ENCODE data around the gene ASXL1.

ASXL1 gene

DNA sequence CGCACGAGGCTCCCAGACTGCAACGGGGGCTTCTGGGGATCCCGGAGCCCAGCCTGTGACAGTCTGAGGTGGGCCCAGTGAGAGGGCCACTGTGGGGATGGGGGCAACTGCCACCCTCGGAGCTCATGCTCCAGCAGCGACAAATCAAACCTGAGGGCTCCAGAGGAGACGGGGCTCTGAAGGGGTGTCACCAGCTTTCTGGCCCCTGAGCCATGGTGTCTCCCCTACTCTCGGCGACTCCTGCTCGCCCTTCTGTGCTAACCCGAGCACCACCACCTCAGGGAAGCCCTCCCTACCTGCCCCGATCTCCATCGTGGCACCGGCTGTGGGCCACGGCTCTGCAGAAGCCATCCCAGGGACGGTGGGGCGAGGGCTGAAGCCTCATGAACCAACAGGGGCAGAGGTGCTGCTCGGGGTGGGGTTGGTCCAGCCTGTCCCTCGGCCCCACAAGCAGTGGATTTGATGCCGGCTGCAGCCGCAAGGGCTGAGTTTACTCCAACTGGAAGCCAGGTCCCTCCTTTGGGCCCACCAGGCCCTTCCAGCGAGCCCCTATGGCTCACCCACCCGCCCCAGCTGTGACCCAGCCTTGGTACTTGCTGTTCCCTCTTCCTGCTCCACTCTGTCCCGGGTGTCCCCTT is 102.7 kb downstream of the ASXL1 start:
- Histone ChIP-seq H3K36me3 (ENCODE audit: low read depth) (no peaks in the 10 kb centered on the region), H3K27me3 (ENCODE audit: insufficient read depth, poor library complexity, severe bottlenecking) (no peaks in the 10 kb centered on the region), H3K27ac (ENCODE audit: poor library complexity, severe bottlenecking) (no peak overlapping the region), H3K4me3 (ENCODE audit: severe bottlenecking) (no peak overlapping the region), H3K4me1 (ENCODE audit: insufficient read depth, poor library complexity, severe bottlenecking) (no peaks in the 10 kb centered on the region), H3K9me3 (ENCODE audit: severe bottlenecking) (no peaks in the 10 kb centered on the region)
- ATAC-seq (ENCODE audit: low read depth): no peak
- TF ChIP-seq, protein P1, sequence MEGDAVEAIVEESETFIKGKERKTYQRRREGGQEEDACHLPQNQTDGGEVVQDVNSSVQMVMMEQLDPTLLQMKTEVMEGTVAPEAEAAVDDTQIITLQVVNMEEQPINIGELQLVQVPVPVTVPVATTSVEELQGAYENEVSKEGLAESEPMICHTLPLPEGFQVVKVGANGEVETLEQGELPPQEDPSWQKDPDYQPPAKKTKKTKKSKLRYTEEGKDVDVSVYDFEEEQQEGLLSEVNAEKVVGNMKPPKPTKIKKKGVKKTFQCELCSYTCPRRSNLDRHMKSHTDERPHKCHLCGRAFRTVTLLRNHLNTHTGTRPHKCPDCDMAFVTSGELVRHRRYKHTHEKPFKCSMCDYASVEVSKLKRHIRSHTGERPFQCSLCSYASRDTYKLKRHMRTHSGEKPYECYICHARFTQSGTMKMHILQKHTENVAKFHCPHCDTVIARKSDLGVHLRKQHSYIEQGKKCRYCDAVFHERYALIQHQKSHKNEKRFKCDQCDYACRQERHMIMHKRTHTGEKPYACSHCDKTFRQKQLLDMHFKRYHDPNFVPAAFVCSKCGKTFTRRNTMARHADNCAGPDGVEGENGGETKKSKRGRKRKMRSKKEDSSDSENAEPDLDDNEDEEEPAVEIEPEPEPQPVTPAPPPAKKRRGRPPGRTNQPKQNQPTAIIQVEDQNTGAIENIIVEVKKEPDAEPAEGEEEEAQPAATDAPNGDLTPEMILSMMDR (IDR thresholded peaks at IDR 0.05; ENCODE audit: poor library complexity, severe bottlenecking): no peak
- peak; percentile 80 for DNase-seq (ENCODE audit: low spot score)

DNA sequence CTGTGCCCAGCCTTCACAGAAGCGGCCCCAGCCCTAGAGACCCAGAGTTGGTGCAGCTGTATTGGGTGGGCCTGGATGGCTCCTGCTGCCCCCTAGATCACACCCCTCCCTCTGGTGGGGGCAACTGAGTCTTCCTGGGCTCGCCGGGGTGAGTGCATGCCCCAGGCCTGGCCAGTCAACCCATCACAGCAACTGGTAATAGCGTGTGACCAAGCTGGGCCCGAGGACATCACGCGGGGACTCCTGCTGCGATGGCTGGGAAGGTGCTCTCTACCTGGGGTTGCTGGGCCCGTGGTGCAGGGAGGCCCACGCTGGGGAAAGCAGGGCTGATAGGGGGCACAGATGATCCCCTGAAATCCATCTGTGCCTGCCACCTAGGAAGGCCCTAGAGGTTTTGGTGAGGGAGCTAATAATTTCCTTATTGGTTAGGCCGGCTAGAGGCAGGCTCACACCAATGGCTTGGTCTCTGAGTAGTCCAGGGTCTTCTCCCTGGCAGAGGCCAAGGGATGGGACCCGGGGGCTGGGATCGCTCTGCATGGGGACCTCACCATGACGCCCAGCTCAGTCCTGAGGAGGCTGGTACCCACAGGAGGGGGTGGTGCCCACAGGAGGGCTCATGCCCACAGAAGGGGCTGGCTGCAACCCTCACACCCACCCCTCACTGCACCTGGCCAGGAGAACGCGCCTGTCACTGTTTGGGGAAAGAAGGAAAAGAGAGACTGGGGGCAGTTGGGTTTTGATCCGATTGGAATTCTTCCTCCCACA is 103.9 kb downstream of the ASXL1 start:
- H3K4me1 ChIP-seq (ENCODE audit: insufficient read depth, poor library complexity, severe bottlenecking): no peaks in the 10 kb centered on the region
- no peaks in the 10 kb centered on the region for H3K36me3 ChIP-seq (ENCODE audit: low read depth)
- H3K27me3 ChIP-seq (ENCODE audit: insufficient read depth, poor library complexity, severe bottlenecking): no peaks in the 10 kb centered on the region
- H3K4me3 ChIP-seq (ENCODE audit: severe bottlenecking): no peak overlapping the region
- no peak overlapping the region for H3K27ac ChIP-seq (ENCODE audit: poor library complexity, severe bottlenecking)
- DNase-seq (ENCODE audit: low spot score): peak; percentile 85
- H3K9me3 ChIP-seq (ENCODE audit: severe bottlenecking): no peaks in the 10 kb centered on the region
- TF ChIP-seq, protein P1 (IDR thresholded peaks at IDR 0.05; ENCODE audit: poor library complexity, severe bottlenecking): no peak
- ATAC-seq (ENCODE audit: low read depth): no peak

DNA sequence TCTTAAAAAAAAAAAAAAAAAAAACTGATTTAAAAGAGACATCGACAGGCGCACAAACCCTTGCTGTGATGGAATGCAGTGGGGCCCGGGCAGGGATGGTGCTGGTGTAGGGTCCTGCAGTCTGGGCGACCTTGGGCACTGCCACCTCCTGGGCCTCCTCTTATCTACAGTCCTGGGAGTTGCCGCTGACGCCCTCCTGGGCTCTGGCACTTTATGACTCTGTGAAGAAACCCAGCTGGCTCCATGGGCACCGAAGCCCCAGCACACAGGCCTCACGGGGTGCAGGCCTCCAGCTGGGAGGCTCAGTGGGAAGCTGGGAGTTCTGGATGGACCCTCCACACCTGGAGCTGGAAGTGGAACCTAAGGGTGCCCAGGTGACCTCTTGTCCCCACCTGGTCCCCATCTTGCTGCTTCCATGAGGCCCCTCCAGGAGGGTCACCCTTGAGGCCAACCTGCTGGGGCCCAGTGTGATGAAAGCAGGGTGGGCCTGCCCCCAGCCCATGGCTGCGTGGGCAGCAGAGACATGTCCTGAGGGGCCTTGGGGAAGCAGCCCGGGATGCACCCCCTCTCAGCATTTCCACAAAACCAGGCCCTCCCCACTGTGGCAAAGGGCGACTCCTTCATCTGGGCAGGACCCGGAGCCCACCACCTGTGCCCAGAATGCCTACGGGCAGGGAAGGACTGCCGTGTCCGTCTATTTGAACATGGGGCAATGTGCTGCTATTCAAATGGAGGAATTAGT is 104.9 kb downstream of the ASXL1 start:
- ATAC-seq (ENCODE audit: low read depth): no peak
- H3K27ac ChIP-seq (ENCODE audit: poor library complexity, severe bottlenecking): no peak overlapping the region
- H3K36me3 ChIP-seq (ENCODE audit: low read depth): no peaks in the 10 kb centered on the region
- TF ChIP-seq, protein P1 (IDR thresholded peaks at IDR 0.05; ENCODE audit: poor library complexity, severe bottlenecking): no peak
- no peaks in the 10 kb centered on the region for H3K27me3 ChIP-seq (ENCODE audit: insufficient read depth, poor library complexity, severe bottlenecking)
- no peak overlapping the region for H3K4me3 ChIP-seq (ENCODE audit: severe bottlenecking)
- peak; percentile 80 for DNase-seq (ENCODE audit: low spot score)
- H3K4me1 ChIP-seq (ENCODE audit: insufficient read depth, poor library complexity, severe bottlenecking): no peaks in the 10 kb centered on the region
- H3K9me3 ChIP-seq (ENCODE audit: severe bottlenecking): no peaks in the 10 kb centered on the region

DNA sequence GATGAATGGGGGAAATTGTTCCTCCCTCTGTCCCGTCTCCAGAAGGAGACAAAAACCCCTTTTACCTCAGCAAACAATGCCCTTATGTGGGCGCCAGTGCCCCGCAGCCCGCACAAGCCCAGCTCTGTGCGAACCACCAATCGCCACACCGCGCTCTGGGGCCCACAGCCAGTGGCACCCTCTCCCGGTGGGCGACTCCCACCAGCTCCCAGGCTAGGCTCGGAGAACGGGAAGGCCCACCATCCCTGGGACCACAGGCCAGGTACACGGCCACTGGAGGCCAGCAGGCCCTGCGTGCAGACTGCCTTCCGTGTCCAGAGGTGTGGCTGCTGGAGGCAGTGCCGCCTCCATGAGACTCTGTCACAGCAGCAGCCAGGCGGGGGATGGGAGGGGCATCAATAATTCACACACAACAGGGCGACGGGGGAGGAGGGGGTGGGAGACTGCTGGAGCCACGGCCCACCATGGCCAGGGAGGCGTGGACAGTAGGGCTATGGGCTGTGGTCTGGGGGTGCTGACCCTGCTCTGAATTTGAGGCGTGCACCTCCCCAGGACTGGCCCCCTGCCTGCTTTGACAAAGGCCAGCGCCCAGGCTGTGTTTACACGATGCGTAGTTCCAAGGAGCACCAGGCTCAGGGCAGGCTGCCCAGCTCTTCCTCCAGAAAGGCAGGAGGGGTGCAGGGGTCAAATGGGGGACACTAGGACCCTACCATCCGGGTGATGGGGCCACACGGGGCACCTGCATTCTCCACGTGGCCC is 105.7 kb downstream of the ASXL1 start:
- Histone ChIP-seq H3K36me3 (ENCODE audit: low read depth) (no peaks in the 10 kb centered on the region), H3K4me3 (ENCODE audit: severe bottlenecking) (no peak overlapping the region), H3K27me3 (ENCODE audit: insufficient read depth, poor library complexity, severe bottlenecking) (no peaks in the 10 kb centered on the region), H3K27ac (ENCODE audit: poor library complexity, severe bottlenecking) (no peak overlapping the region), H3K4me1 (ENCODE audit: insufficient read depth, poor library complexity, severe bottlenecking) (no peaks in the 10 kb centered on the region), H3K9me3 (ENCODE audit: severe bottlenecking) (no peaks in the 10 kb centered on the region)
- no peak for ATAC-seq (ENCODE audit: low read depth)
- DNase-seq (ENCODE audit: low spot score): peak; percentile 86
- TF ChIP-seq, protein P1 (IDR thresholded peaks at IDR 0.05; ENCODE audit: poor library complexity, severe bottlenecking): no peak

Data from RWPE2 (cell line).